Immature natural killer cell (primary cell): ENCODE data around the gene MUC5B. TPM values are rescaled to one million over a fixed set of nuclear protein-coding genes. Genes with fewer than 3 reads are reported as not detected.
"Not testable (repeated sequence)": the region's sequence is repeated elsewhere in the genome, so short reads cannot be mapped to it uniquely, and the experiment has no call there.

ENCODE experiments used
- DNase-seq, 3 donors: peaks; one replicate each; pipeline ENCODE4 v3.0.0; 2022; ENCODE audit warnings: mixed read lengths in 1 of 3
- H3K27ac Mint-ChIP-seq, 6 donors: one replicate each; pipeline ENCODE4 v1.8.0; 2020; ENCODE audit warnings: mixed read lengths in 6 of 6, mild to moderate bottlenecking in 5 of 6, inconsistent platforms in 4 of 6, moderate library complexity in 3 of 6
- H3K27me3 Mint-ChIP-seq, 3 donors: one replicate each; pipeline ENCODE4 v1.8.0; 2020 to 2021; ENCODE audit warnings: low read depth in 3 of 3, mild to moderate bottlenecking in 3 of 3, mixed read lengths in 3 of 3, moderate library complexity in 3 of 3, inconsistent platforms in 1 of 3
- H3K36me3 Mint-ChIP-seq, 3 donors: one replicate each; pipeline ENCODE4 v1.8.0; 2020; ENCODE audit warnings: mixed read lengths in 3 of 3, inconsistent platforms in 2 of 3, mild to moderate bottlenecking in 2 of 3
- H3K4me1 Mint-ChIP-seq, 2 donors: one replicate each; pipeline ENCODE4 v1.8.0; 2020; ENCODE audit warnings: inconsistent platforms in 2 of 2, mild to moderate bottlenecking in 2 of 2, mixed read lengths in 2 of 2, moderate library complexity in 1 of 2
- H3K4me3 Mint-ChIP-seq, 5 donors: one replicate each; pipeline ENCODE4 v1.8.0; 2020; ENCODE audit warnings: mild to moderate bottlenecking in 5 of 5, mixed read lengths in 5 of 5, inconsistent platforms in 3 of 5, moderate library complexity in 3 of 5
- H3K9me3 Mint-ChIP-seq, 6 donors: one replicate each; pipeline ENCODE4 v1.8.0; 2020; ENCODE audit warnings: mild to moderate bottlenecking in 6 of 6, mixed read lengths in 6 of 6, inconsistent platforms in 4 of 6, moderate library complexity in 3 of 6
- polyA plus RNA-seq, 3 donors: library from polyadenylated mRNA; unstranded; fragments of 300-500 nt; fragmentation: Illumina TruSeq; gene quantifications; one replicate each; pipeline ENCODE4 v1.2.3, GENCODE V29; 2021

MUC5B gene
- polyA plus RNA-seq, 3 donors from 2014 or later = not detected

DNA sequence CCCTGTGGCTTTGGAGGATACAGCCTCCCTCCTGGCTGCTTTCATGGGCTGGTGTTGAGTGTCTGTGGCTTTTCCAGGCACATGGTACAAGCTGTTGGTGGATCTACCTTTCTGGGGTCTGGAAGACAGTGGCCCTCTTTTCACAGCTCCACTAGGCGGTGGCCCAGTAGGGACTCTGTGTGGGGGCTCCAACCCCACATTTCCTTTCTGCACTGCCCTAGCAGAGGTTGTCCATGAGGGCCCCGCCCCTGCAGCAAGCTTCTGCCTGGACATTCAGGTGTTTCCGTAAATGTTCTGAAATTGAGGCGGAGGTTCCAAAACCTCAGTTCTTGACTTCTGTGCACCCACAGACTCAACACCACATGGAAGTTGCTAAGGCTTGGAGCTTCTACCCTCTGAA, 42.6 kb downstream of the MUC5B start:
- not testable (repeated sequence) for H3K9me3 Mint-ChIP-seq, H3K4me3 Mint-ChIP-seq, DNase-seq, H3K27me3 Mint-ChIP-seq, H3K36me3 Mint-ChIP-seq
- H3K4me1 Mint-ChIP-seq = peaks cover 17 to 23% of the 10 kb centered on the region in 2 donors
- peak overlapping the region in 1 of 6 donors; percentile 59 for H3K27ac Mint-ChIP-seq

DNA sequence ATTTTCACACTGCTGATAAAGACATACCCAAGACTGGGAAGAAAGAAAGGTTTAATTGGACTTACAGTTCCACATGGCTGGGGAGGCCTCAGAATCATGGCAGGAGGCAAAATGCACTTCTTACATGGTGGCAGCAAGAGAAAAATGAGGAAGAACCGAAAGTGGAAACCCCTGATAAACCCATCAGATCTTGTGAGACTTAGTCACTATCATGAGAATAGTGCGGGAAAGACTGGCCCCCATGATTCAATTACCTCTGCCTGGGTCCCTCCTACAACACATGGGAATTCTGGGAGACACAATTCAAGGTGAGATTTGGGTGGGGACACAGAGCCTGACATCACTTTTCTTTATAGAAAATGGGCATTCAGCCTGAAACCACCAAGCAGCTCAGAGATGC, 44.1 kb downstream of the MUC5B start:
- not testable (repeated sequence) for H3K9me3 Mint-ChIP-seq, H3K4me3 Mint-ChIP-seq, DNase-seq, H3K36me3 Mint-ChIP-seq, H3K27me3 Mint-ChIP-seq
- Mint-ChIP-seq H3K27ac (peak overlapping the region in 2 of 6 donors; percentile 10 to 13), H3K4me1 (peaks cover 15 to 22% of the 10 kb centered on the region in 2 donors)

DNA sequence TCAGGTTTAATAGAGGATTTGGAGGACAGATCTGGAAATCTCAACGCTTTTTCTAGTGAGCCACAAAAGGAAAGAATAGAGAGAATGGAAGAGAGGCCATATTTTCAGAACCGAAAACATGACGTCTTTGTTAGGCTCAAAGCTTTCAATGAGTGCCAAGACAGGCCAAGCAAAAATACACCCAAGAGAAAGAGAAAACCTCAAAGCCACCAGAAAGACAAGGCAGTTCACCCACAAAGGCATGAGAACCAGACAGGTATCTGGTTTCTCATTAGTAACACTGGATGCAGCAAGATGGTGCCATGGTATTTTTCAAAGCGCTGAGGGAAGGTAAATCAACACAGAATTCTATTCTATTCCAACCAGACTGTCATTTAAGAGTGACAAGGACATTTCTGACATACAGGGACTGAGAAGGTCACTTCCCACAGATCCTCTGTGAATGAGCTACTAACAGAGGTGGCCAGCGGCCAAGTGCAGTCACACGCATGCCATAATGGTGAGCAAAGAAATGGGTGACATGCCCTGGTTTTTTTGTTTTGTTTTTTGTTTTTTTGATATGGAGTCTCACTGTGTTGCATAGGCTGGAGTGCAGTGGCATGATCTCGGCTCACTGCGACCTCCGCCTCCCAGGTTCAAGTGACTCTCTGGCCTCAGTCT, 44.7 kb downstream of the MUC5B start:
- no peak overlapping the region for H3K4me3 Mint-ChIP-seq
- H3K27me3 Mint-ChIP-seq = no peaks in the 10 kb centered on the region
- peaks cover 11 to 17% of the 10 kb centered on the region in 2 donors for H3K4me1 Mint-ChIP-seq
- H3K9me3 Mint-ChIP-seq = no peaks in the 10 kb centered on the region
- DNase-seq = no peak
- peak overlapping the region in 1 of 6 donors; percentile 13 for H3K27ac Mint-ChIP-seq
- H3K36me3 Mint-ChIP-seq = no peaks in the 10 kb centered on the region

DNA sequence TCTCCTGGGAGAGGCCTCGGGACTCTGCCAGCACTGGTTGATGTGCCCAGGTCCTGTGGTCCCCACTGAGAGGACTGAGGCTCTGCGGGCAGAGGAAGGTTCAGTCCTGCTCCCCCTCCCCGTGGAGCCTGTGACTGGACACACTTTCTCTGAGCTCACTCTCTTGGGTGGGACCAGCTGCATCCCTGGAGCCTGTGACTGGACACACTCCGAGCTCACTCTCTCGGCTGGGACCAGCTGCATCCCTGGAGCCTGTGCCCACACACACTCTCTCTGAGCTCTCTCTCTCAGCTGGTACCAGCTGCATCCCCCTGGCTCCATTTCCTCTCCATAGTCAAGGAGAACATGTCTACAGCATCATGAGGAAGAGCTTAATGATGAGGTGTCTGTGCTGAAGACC, 47.1 kb downstream of the MUC5B start:
- Mint-ChIP-seq H3K4me3 (no peak overlapping the region), H3K4me1 (peaks cover 0 to 3% of the 10 kb centered on the region in 2 donors), H3K27ac (no peak overlapping the region), H3K9me3 (no peaks in the 10 kb centered on the region), H3K36me3 (no peaks in the 10 kb centered on the region), H3K27me3 (no peaks in the 10 kb centered on the region)
- no peak for DNase-seq

DNA sequence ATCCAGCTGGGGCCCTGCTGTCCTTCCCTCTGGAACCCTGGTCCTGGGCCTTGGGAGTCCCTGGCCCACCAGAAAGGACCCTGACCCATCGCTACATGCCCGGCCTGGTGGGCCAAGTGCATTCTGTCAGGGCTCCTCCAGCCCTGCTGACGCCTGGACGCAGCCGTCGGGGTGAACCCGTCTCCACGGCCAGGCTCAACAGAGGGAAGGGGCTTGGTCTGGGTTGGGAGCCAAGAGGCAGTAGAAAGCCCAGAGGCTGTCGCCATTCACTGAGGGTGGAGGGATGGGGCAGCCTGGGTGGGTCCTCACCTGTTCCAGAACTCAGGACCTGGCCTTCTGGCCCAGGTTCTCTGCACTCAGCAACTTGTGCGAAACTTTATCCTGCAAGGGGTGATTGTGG, 47.6 kb downstream of the MUC5B start:
- Mint-ChIP-seq H3K27ac (no peak overlapping the region), H3K4me1 (peaks cover 3 to 5% of the 10 kb centered on the region in 2 donors), H3K36me3 (no peaks in the 10 kb centered on the region), H3K27me3 (no peaks in the 10 kb centered on the region), H3K4me3 (no peak overlapping the region), H3K9me3 (no peaks in the 10 kb centered on the region)
- no peak for DNase-seq

DNA sequence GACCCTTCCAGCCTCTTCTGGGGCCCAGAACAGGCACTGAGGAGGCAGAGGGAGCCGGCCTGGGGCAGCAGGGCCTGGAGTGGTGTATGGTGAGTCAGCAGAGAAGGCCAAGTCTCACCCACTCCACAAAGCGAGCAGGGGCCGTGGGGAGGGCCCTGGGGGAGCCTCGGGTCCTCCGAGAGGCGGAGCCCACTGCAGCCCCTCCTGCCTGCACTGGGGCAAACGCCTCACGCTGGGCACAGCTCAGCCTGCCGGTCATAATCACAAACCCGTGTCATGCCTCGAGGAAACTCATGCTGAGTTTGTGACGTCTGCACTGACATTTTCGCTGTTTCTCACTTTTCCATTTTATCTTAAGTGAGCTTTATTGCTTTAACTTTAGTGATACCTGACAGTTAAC, 48.1 kb downstream of the MUC5B start:
- no peak for DNase-seq
- Mint-ChIP-seq H3K4me3 (no peak overlapping the region), H3K27me3 (no peaks in the 10 kb centered on the region)

DNA sequence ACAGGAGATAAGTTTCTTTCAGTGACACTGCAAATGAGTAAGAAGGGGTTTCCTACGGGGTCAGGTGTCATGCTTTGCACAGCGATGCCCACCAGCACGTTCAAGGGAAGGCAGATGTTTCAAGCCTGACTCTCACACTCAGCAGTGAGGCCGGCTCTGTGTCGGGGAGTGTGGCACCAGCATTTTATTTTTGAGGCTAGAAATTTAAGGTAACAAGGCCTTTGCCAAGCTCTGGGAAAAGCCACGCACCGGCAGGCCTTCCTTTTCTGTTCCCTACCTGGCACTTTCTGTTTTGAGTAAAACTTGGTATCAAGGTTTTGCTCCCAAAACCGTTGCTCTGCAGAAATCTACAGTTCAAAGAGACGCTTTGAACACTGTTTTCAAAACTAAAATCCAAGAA, 48.5 kb downstream of the MUC5B start:
- no peak overlapping the region for H3K27ac Mint-ChIP-seq
- no peaks in the 10 kb centered on the region for H3K9me3 Mint-ChIP-seq
- H3K4me3 Mint-ChIP-seq = no peak overlapping the region
- no peak for DNase-seq
- H3K27me3 Mint-ChIP-seq = peaks cover 0 to under 1% (median 0%) of the 10 kb centered on the region in 3 donors
- peaks cover 0 to 1% (median 0%) of the 10 kb centered on the region in 3 donors for H3K36me3 Mint-ChIP-seq
- H3K4me1 Mint-ChIP-seq = peaks cover 10 to 13% of the 10 kb centered on the region in 2 donors

More for the DNA sequence above, 48.1 kb downstream of the MUC5B start:
- Mint-ChIP-seq H3K4me1 (peaks cover 9 to 10% of the 10 kb centered on the region in 2 donors), H3K27ac (no peak overlapping the region), H3K9me3 (no peaks in the 10 kb centered on the region), H3K36me3 (no peaks in the 10 kb centered on the region)

DNA sequence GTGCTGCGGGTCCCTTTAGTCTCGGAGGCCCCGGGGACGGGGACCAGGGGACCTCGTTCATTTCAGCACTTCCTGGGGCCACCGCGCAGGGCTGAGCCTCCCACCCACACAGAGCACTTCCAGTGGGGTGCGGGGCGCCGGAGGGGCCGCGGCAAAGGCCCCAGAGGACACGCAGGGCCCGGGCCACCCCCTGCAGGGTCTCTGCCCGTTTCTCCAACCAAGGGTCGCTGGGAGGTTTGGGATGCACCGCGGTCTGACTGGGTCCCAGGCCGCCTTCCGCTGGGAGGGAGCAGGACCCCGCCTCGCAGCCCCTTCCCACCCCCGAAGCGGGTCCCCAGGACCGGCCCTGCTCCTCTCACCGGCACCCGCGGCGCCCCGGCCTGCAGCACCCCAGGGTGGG, 49.1 kb downstream of the MUC5B start:
- Mint-ChIP-seq H3K27ac (no peak overlapping the region), H3K9me3 (no peaks in the 10 kb centered on the region)

DNA sequence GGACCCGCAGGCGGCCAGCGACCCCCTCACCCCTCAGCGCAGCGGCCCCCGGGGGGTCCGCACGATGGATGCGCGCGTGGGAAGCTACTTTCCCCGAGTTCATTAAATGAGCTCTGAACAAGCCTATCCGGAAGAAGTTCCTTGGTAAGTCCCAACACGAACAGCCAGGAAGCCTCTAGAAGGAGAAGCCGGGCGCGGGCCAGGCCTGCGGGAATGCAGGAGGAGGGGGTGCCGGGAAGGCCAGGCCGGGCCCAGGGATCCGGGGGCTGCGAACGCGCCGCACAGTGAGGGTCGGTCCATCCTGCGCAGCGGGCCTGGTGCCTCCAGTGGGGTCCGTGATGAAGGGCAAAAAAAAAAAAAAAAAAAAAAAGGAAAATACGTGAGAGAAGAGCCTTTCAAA, 49.7 kb downstream of the MUC5B start:
- DNase-seq = no peak
- Mint-ChIP-seq H3K9me3 (no peaks in the 10 kb centered on the region), H3K4me1 (peaks cover 13 to 17% of the 10 kb centered on the region in 2 donors), H3K27ac (no peak overlapping the region), H3K36me3 (peaks cover 0 to 7% (median 3%) of the 10 kb centered on the region in 3 donors), H3K27me3 (peaks cover 0 to 2% (median 0%) of the 10 kb centered on the region in 3 donors), H3K4me3 (no peak overlapping the region)

More for the DNA sequence above, 49.1 kb downstream of the MUC5B start:
- peaks cover 10 to 14% of the 10 kb centered on the region in 2 donors for H3K4me1 Mint-ChIP-seq
- peaks cover 0 to 2% (median 0%) of the 10 kb centered on the region in 3 donors for H3K27me3 Mint-ChIP-seq
- peaks cover 0 to 4% (median 0%) of the 10 kb centered on the region in 3 donors for H3K36me3 Mint-ChIP-seq
- no peak for DNase-seq
- no peak overlapping the region for H3K4me3 Mint-ChIP-seq

DNA sequence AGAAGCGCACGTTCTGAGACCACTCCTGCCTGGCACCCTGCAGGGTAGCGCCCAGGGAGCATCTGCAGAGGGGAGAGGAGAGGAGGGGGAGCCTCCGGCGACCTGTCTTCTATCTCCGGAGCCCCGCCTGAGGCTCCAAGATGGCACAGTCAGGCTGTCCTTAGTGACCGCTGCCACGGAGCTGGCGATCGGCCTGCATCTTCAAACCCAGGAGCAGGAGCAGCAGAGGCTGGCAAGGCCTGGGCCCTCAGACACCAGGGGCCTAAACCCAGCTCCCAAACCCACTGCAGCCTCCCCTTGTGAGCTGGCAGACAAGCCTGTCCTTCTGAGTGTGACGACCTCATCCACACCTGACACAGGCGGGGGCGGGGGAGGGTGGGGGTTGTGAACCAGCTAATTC, 51.6 kb downstream of the MUC5B start:
- no peak overlapping the region for H3K4me3 Mint-ChIP-seq
- H3K36me3 Mint-ChIP-seq = peaks cover 0 to 9% (median 5%) of the 10 kb centered on the region in 3 donors
- DNase-seq = no peak
- H3K9me3 Mint-ChIP-seq = no peaks in the 10 kb centered on the region
- H3K27me3 Mint-ChIP-seq = peaks cover 0 to 2% (median 0%) of the 10 kb centered on the region in 3 donors
- H3K27ac Mint-ChIP-seq = no peak overlapping the region
- H3K4me1 Mint-ChIP-seq = peaks cover 16 to 20% of the 10 kb centered on the region in 2 donors

DNA sequence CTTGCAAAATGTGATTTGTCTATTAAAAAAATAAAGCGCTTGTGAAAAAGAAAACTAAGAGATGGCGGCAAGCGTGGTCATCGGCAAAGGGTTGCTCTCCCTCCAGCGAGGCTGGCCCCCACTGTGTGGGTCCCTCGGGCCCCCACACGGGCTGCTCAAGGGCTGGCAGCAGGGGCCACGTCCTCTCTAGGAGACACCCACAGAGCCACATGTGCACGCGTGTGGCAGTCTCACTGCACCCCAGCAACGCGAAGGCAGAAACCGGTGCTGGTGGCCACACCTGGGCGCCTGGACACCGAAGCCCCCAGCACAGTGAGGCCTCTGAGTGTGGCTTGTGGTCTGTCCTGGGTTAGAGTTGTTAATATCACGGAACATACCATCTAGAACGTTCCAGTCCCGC, 52.2 kb downstream of the MUC5B start:
- H3K27me3 Mint-ChIP-seq = peaks cover 0 to 2% (median 0%) of the 10 kb centered on the region in 3 donors
- peaks cover 16 to 20% of the 10 kb centered on the region in 2 donors for H3K4me1 Mint-ChIP-seq
- no peaks in the 10 kb centered on the region for H3K9me3 Mint-ChIP-seq
- H3K36me3 Mint-ChIP-seq = peaks cover 0 to 9% (median 5%) of the 10 kb centered on the region in 3 donors
- no peak for DNase-seq
- no peak overlapping the region for H3K4me3 Mint-ChIP-seq
- H3K27ac Mint-ChIP-seq = peak overlapping the region in 1 of 6 donors; percentile 80

DNA sequence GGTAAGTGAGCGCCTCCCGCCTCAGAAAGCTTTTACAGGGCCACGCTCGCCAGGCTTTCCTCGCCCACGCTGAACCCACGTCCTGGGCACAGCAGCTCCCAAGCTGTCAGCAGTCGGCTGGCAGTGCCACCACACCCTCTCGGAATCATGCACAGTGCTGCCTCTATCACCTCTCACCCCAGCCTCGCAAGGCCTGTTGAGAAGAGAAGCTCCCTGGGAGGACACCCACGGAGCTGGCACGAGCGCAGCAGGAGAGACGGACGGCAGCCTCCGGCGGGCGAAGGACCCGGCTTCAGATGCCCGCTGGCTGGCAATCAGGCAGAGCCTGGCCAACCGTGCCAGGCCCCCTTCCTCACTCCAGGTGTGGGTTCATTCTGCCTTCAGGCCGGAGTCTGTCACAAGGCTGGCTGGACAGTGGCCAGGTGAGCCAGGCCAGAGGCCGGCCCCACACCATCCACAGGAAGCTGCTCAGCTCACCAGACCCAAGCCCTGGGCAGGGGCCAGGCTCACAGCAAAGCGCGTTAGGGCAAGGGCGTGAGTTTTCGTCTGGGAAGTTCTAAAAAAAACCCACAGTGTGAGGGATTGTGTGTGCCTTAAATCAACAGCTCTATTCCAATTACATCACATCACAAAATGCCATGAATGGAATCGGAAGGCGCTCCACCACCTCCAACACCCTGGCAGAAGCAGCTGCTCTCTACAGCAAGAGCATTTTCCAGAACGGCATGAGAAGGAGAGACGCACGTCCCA, 53.4 kb downstream of the MUC5B start:
- no peak for DNase-seq
- H3K4me1 Mint-ChIP-seq = peaks cover 16 to 20% of the 10 kb centered on the region in 2 donors
- peaks cover 0 to 2% (median 0%) of the 10 kb centered on the region in 3 donors for H3K27me3 Mint-ChIP-seq
- no peak overlapping the region for H3K4me3 Mint-ChIP-seq
- no peaks in the 10 kb centered on the region for H3K9me3 Mint-ChIP-seq
- peak overlapping the region in 3 of 6 donors; percentile 50 to 80 (median 61) for H3K27ac Mint-ChIP-seq
- H3K36me3 Mint-ChIP-seq = peaks cover 0 to 9% (median 8%) of the 10 kb centered on the region in 3 donors

DNA sequence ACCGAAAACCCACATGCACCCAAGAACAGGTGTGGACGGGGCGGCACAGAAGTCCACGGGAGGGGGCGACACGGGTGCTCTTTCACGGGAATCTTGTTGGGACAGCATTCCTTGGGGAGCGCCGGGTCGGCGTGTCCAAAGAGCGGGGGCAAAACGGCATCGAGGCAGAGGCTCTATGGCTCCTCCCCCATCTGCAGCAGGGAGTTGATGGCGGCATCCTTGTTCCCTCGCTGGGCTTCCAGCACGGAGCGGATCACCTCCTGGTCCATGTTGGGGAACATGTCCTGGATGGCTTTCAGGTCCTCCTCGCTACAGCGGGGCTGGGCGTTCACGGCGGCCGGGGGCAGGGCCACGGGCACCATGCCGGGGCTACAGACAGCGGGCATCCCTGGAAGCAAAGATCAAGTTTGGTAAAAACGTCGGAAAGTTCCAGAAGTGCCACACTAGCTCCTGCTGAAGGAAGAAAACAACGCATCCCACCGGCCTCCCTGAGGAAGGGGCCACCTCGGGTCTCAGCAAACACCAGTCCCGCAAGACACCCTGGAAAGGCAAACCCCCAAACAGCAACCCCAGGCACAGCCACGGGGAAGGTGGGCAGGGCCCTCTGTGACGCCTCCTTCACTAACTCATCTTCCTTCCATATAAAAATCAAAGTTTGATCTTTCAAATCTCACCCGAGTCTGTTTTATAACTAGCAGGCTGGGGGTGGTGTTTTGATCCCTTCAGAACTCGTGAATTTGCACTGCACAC, 54.2 kb downstream of the MUC5B start:
- DNase-seq = no peak
- Mint-ChIP-seq H3K27me3 (peaks cover 0 to 2% (median 0%) of the 10 kb centered on the region in 3 donors), H3K4me3 (no peak overlapping the region), H3K4me1 (peaks cover 16 to 20% of the 10 kb centered on the region in 2 donors), H3K27ac (peak overlapping the region in 1 of 6 donors; percentile 53), H3K9me3 (no peaks in the 10 kb centered on the region), H3K36me3 (peaks cover 0 to 9% (median 8%) of the 10 kb centered on the region in 3 donors)
